Embryonic facial prominence (tissue), 1 donor: ENCODE results near the gene ACVR1C.

ENCODE experiments used
- DNase-seq: peaks from one replicate; pipeline ENCODE4 v3.0.0-alpha.2; 2016; ENCODE audit errors: extremely low spot score

The ACVR1C gene

DNA sequence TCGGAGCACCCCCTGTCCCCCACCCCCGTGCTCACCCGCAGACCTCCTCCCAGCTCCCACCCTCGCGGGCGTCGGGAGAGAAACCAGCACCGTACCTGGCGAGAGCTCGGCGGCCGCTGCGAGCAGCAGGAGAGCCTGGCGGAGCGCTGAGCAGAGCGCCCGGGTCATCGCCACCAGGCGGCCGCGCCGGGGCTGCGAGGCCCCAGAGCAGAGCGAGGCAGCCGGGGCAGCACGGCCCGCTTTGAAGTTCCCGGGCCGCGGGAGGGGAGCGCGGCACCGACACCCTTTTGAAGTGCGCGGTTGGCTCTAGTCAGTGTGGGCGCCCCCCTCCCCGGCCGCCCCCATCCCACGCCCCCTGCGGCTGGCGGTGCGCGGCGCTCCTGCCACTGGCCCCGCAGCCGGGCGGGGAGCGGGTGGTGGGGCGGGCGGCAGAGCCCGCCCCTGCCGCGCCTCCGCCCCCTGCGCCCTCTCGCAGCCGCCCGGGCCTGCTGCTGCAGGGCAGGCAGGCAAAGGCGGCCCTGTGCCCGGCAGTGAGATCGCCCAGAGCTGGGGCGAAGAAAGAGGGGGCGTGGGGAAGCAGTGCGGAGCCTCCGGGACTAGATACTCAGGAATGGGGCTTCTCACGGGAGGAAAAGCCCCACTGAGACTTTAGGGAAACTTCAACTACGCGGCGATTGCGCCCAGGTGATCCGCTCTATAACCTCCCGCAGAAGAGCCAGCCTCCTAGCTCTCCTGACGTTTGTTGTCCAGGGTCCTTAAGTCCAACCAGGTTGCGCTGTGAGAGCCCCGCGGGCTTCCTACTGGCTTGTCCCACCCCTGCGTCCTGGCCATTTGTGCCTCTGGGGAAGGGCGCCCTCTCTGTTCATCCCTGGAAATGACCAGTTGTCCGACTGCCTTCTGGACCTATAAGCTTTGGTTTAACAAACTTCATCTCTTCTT, at the start of gene ACVR1C:
ACVR1C (minus strand) TSS at position 388 of the 939 bp plus-strand sequence; CDS start at position 168, 220 bp downstream.
- peak; percentile 8 for DNase-seq

DNA sequence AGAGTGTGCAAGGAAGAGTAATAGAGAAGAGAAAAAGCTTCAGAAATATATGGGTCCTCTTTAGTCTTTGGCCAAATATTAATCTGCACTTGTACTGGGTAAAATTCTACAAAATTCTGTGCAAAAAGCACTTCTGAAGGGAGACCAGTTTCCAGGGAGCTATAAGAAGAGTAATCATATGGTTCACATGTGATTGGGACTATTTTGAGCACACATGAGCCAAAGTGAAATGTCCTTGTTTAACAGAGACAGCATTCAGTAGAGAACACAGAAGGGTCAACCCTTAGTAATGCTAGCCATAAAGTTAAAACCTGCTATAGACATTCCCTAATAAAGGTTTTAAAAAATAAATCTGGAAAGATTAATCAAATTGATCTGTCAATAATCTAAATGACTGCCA, 49.3 kb upstream of the ACVR1C start:
- no peak for DNase-seq

GRCh38 chr2:157672129-157672528, 43.5 kb upstream of the ACVR1C start:
- no peak for DNase-seq

- no peak for DNase-seq
Observed at GRCh38 chr2:157662401-157662800, 33.7 kb upstream of the ACVR1C start.

GRCh38 chr2:157661776-157662175, 33.1 kb upstream of the ACVR1C start:
- no peak for DNase-seq

DNA sequence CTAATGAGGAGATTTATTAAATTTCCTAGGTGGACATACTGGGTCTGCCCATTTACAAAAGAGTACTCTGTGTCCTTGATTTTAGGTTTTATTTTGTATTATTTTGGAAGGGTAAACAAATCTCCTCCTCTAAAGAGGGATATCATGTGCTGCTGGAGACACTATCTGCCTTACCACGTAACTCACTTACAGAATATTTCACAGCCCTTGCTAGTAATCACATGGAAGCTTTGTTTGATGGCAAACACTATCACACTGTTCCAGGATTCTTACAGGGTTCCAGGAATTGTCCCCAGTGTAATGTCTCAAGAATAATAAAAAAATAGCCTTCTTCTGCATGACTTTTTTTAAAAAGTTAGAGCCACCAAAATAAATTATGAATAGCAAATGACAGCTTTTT, 29.2 kb upstream of the ACVR1C start:
- DNase-seq: no peak

DNA sequence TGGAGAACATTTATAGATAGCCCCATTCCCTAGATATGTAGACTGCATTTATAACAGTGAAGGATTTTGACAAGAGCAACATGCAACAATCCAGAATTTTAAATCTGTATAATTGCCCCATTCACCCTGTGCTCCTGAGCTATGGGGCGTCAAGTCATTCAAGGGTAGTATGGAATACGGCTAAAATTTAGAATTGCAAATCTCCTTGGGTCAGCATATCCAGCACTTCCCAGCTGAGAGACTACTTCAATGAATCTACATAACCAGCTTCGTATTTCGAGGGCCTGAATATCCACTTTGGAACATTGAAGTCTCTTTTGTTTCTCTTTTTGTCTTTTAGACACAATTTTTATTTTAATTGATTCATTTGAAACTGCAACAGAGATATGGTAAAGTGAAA, 28.4 kb upstream of the ACVR1C start:
- DNase-seq: no peak

GRCh38 chr2:157644776-157645175, 16.1 kb upstream of the ACVR1C start:
- DNase-seq: no peak

DNA sequence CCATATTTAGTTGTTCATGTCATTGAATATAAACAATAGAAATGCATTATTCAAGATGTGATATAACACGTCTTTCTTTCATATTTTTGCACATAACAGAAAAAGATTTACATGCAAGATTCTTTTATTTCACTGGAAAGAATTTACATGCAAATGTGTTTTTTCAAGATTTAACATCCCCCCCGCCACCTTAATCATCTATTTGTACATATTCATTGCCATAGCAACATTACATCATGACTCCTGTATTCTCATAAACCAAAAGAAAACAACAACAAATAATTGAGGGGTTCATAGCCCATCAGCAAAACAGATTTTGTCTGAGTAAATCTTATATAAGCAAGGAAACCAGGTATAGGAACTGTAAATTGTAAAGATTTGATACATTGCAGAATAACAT, 3.2 kb upstream of the ACVR1C start:
- no peak for DNase-seq

DNA sequence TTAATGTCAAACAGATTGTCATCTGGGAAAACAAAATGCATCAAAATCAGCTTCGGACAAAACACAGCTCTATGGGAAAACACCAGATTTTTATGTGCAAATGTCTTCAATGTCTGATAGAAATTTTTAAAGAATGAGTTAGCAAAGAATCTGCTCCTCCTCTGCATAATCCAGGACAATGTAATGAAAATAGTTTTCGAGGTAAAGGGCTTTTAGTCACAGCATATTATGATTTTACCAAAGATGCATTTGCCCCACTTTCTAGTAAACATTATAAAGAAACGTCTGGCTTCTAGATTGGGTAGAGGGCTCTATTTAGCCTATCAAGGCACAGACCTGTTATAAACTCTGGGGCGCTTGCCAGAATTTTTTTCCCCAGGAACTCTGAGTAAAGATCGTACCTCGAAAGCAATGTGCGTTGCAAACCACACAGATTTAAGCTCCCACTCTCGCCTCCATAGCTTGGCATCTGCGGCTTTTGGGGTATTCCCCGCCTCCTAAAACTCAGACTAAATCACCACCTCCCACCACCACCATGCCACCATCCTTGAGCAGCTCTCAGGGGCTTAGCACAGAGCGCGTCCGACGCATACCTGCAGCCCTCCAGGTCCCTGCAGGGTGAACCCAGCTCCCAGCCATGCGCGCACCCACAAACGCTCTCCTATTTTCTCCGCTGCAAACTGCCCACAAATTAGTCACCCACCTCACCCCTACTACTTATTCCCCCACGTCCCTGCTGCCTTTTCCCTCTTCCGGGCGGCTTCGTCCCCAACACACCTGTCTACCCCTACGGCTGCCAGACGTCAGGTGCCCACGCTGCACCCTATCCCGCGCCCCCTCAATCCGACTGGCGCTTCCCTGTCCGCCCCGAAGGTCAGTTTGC, 829 bp downstream of the ACVR1C start:
- DNase-seq: no peak

DNA sequence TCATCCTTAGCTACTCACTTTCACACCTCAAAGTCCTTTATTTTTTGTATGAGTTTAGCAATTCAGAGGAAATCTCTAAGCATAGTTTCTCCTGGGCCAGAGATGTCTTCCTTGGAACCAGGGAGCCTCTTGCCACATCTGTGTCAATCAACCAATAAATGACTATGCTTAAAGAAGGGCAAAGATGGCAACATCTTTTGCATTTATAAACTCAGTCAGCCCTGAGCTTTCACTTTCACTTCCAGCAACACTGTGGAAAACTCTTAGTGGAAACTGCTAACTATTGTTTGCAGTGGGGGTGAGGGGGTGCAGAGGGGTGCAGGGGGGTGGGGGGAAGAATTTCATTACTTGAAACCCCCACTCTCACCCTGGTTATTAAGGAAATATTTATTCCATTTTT, 3.4 kb downstream of the ACVR1C start:
- no peak for DNase-seq

GRCh38 chr2:157620956-157621355, 7.7 kb downstream of the ACVR1C start:
- DNase-seq: no peak

GRCh38 chr2:157611726-157612125, 16.9 kb downstream of the ACVR1C start:
- DNase-seq: no peak

DNA sequence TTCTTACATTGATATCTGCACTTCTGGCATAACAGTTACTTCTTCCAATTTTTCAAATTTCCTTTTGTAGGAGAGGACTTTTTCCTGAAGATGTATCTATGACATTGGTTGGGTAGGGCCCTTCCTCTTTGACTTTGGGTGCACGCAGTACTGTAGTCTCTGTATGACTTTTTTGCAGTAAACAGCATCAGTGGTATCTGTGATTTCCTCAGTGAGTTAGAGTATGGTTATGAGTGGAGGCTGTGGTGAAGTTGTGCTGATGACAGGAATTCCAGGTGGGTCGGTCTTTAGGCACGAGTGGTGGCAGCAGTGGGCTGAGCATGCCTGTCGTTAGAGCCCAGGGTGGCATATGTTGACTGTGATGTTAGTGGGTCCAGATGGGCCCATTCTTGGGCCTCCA, 17.6 kb downstream of the ACVR1C start:
- DNase-seq: no peak

DNA sequence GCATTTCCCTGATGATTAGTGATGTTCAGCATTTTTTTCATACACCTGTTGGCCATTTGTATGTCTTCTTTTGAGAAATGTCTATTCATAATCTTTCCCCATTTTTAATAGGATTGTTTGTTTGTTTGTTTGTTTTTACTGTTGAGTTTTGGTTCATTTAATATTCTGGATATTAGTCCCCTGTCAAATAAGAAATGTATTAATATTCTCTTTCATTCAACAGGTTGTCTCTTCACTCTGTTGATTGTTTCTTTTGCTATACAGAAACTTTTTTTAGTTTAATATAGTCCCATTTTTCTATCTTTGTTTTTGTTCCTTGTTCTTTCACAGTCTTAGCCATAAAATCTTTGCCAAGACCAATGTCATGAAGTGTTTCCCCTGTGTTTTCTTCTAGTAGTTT, 22.1 kb downstream of the ACVR1C start:
- DNase-seq: no peak

DNA sequence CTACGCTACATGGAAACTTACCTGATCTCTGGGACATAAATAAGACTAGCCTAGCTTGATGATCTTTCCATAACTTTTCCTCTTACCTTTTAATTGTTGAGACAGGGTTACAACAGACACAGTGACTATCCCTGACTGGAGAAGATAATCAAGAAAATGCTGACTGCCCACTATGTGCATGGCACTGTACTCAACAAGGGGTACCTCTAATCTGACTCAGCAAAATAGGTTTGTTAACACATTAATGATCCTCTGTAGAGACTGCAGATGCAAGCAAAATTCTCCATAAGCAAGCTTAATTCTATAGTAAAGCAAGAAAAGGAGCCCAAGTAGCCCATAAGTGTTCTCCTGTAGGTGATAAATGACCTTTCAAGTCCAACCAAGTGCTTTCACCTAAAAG, 25.5 kb downstream of the ACVR1C start:
- no peak for DNase-seq

- DNase-seq: no peak
Observed at GRCh38 chr2:157601807-157602206, 26.9 kb downstream of the ACVR1C start.

GRCh38 chr2:157596992-157597681, 31.5 kb downstream of the ACVR1C start:
- DNase-seq: no peak

GRCh38 chr2:157593411-157593810, 35.3 kb downstream of the ACVR1C start:
- DNase-seq: no peak

DNA sequence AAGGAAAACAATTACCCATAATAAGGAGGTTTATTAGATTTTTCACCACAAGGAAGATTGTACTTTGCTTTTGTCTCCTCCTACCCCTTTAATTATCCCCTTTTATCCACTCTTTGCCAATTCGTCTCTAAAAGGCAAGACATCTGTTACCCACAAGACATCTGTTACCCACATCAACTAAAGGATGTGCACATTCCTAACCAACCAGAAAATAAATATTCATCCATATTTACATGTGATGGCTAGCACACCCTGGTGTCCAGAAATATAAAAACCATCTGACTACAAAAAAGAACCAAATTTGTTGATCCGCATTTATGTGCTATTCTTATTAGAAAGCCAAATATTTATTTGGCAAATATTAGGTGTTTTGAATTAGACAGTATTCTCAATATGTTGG, 35.7 kb downstream of the ACVR1C start:
- DNase-seq: no peak

GRCh38 chr2:157592374-157592773, 36.3 kb downstream of the ACVR1C start:
- DNase-seq: no peak

DNA sequence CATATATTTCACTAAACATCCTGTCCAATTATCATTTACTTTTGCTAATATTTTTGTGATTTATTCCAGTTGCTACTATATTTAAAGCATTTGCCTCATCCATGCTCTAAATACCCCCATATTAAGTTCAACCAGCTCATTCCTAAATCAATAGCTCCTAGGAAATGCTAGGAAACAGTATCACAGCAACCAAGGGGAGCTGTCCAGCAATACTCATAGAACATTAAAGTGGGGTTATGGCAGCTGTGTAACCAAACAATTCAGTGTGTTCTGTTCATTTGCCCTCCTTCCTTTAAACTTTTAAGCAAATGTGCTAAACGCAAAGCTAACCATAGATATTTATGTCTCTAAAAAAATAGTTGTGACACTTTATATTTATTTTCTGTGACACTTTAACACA, 41.1 kb downstream of the ACVR1C start:
- no peak for DNase-seq
